Measurements from ENCODE around the gene DLG5.

Gene DLG5

DNA sequence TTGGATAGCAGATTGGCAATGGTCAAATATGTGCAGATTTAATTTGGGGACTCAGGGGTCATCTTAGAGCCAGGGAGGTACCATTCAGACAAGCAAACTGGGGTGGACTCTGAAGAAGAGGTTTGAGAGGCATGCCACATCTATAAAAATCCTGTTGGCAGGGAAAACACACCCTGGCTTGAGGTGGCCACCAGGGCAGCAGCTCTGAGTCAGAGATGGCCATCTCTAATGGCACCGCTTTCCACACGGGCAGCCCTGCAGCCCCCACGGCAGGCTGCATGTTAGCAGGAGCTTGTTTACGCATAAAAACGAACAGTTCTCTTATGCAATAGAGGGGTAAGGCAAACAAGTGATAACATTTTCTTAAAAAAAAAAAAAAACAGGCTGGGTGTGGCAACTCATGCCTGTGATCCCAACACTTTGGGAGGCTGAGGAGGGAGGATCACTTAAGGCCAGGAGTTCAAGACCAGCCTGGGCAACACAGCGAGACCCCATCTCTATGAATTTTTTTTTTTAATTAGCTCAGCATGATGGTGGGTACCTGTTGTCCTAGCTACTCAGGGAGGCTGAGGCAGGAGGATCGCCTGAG is 14.9 kb downstream of the DLG5 start:
- TF ChIP-seq, protein P1, sequence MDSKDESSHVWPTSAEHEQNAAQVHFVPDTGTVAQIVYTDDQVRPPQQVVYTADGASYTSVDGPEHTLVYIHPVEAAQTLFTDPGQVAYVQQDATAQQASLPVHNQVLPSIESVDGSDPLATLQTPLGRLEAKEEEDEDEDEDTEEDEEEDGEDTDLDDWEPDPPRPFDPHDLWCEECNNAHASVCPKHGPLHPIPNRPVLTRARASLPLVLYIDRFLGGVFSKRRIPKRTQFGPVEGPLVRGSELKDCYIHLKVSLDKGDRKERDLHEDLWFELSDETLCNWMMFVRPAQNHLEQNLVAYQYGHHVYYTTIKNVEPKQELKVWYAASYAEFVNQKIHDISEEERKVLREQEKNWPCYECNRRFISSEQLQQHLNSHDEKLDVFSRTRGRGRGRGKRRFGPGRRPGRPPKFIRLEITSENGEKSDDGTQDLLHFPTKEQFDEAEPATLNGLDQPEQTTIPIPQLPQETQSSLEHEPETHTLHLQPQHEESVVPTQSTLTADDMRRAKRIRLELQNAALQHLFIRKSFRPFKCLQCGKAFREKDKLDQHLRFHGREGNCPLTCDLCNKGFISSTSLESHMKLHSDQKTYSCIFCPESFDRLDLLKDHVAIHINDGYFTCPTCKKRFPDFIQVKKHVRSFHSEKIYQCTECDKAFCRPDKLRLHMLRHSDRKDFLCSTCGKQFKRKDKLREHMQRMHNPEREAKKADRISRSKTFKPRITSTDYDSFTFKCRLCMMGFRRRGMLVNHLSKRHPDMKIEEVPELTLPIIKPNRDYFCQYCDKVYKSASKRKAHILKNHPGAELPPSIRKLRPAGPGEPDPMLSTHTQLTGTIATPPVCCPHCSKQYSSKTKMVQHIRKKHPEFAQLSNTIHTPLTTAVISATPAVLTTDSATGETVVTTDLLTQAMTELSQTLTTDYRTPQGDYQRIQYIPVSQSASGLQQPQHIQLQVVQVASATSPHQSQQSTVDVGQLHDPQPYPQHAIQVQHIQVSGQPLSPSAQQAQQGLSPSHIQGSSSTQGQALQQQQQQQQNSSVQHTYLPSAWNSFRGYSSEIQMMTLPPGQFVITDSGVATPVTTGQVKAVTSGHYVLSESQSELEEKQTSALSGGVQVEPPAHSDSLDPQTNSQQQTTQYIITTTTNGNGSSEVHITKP (tag by site-specific recombination; IDR thresholded peaks at IDR 0.05): peak; percentile 78
- TF ChIP-seq, protein P2, sequence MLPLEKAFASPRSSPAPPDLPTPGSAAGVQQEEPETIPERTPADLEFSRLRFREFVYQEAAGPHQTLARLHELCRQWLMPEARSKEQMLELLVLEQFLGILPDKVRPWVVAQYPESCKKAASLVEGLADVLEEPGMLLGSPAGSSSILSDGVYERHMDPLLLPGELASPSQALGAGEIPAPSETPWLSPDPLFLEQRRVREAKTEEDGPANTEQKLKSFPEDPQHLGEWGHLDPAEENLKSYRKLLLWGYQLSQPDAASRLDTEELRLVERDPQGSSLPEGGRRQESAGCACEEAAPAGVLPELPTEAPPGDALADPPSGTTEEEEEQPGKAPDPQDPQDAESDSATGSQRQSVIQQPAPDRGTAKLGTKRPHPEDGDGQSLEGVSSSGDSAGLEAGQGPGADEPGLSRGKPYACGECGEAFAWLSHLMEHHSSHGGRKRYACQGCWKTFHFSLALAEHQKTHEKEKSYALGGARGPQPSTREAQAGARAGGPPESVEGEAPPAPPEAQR (tag by site-specific recombination; IDR thresholded peaks at IDR 0.05): no peak
- TF ChIP-seq WT1 (tag by site-specific recombination; IDR thresholded peaks at IDR 0.05): no peak
- TF ChIP-seq, protein P3, sequence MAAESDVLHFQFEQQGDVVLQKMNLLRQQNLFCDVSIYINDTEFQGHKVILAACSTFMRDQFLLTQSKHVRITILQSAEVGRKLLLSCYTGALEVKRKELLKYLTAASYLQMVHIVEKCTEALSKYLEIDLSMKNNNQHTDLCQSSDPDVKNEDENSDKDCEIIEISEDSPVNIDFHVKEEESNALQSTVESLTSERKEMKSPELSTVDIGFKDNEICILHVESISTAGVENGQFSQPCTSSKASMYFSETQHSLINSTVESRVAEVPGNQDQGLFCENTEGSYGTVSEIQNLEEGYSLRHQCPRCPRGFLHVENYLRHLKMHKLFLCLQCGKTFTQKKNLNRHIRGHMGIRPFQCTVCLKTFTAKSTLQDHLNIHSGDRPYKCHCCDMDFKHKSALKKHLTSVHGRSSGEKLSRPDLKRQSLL (tag by site-specific recombination; IDR thresholded peaks at IDR 0.05): no peak
- TF ChIP-seq, protein P4, sequence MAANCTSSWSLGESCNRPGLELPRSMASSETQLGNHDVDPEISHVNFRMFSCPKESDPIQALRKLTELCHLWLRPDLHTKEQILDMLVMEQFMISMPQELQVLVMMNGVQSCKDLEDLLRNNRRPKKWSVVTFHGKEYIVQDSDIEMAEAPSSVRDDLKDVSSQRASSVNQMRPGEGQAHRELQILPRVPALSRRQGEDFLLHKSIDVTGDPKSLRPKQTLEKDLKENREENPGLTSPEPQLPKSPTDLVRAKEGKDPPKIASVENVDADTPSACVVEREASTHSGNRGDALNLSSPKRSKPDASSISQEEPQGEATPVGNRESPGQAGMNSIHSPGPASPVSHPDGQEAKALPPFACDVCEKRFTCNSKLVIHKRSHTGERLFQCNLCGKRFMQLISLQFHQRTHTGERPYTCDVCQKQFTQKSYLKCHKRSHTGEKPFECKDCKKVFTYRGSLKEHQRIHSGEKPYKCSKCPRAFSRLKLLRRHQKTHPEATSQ (tag by site-specific recombination; IDR thresholded peaks at IDR 0.05): no peak
- TF ChIP-seq GLIS1 (tag by site-specific recombination; IDR thresholded peaks at IDR 0.05): 0 out of 2 replicates have a peak, but pooled peaks have one; percentile 15
- no peak for TF ChIP-seq ZNF184 (tag by site-specific recombination; IDR thresholded peaks at IDR 0.05)
- TF ChIP-seq ZNF555 (tag by site-specific recombination; conservative IDR thresholded peaks at IDR 0.05): no peak
- TF ChIP-seq ZNF211 (tag by site-specific recombination; IDR thresholded peaks at IDR 0.05; ENCODE audit: low read depth): no peak
- TF ChIP-seq ZBTB20 (tag by site-specific recombination; IDR thresholded peaks at IDR 0.05): no peak
- TF ChIP-seq, protein P5, sequence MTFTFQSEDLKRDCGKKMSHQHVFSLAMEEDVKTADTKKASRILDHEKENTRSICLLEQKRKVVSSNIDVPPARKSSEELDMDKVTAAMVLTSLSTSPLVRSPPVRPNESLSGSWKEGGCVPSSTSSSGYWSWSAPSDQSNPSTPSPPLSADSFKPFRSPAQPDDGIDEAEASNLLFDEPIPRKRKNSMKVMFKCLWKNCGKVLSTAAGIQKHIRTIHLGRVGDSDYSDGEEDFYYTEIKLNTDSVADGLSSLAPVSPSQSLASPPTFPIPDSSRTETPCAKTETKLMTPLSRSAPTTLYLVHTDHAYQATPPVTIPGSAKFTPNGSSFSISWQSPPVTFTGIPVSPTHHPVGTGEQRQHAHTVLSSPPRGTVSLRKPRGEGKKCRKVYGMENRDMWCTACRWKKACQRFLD (tag by site-specific recombination; IDR thresholded peaks at IDR 0.05): no peak
- TF ChIP-seq ZNF292 (tag by site-specific recombination; IDR thresholded peaks at IDR 0.05; ENCODE audit: borderline replicate concordance, low read depth): no peak
- TF ChIP-seq ZNF776 (tag by site-specific recombination; IDR thresholded peaks at IDR 0.05; ENCODE audit: borderline replicate concordance): no peak
- TF ChIP-seq, protein P6, sequence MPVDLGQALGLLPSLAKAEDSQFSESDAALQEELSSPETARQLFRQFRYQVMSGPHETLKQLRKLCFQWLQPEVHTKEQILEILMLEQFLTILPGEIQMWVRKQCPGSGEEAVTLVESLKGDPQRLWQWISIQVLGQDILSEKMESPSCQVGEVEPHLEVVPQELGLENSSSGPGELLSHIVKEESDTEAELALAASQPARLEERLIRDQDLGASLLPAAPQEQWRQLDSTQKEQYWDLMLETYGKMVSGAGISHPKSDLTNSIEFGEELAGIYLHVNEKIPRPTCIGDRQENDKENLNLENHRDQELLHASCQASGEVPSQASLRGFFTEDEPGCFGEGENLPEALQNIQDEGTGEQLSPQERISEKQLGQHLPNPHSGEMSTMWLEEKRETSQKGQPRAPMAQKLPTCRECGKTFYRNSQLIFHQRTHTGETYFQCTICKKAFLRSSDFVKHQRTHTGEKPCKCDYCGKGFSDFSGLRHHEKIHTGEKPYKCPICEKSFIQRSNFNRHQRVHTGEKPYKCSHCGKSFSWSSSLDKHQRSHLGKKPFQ (tag by site-specific recombination; IDR thresholded peaks at IDR 0.05): no peak
- TF ChIP-seq TRIM28 (IDR thresholded peaks at IDR 0.05; ENCODE audit: borderline replicate concordance, low read length): no peak
- POLR2A ChIA-PET: interaction anchor here (0.6 to 1.9 kb wide), 2 partner anchors 9 to 21 kb away, joined by 3 to 5 read pairs; no protein-coding TSS in a partner anchor
- H3K4me1 ChIP-seq (ENCODE audit: control insufficient read depth, insufficient read depth, low read length): peaks cover 4% of the 10 kb centered on the region; the same call in 1 of the 2 replicates

More for the DNA sequence above, 14.9 kb downstream of the DLG5 start:
- Histone ChIP-seq H3K9me3 (ENCODE audit: control insufficient read depth, insufficient read depth, low read depth, low read length) (no peaks in the 10 kb centered on the region), H3K4me3 (ENCODE audit: low read depth, low read length) (no peak overlapping the region), H3K36me3 (ENCODE audit: control insufficient read depth in 2 of 2, insufficient read depth in 1 of 2, low read length in 2 of 2) (no peaks in the 10 kb centered on the region; a peak in 1 of 3 replicates), H3K27ac (ENCODE audit: extremely low read depth, low read depth, low read length) (no peak overlapping the region)
- CTCF ChIA-PET: interaction anchor here (0.6 to 1.2 kb wide), 4 partner anchors 18 to 579 kb away, joined by 3 to 6 read pairs (median 4); no protein-coding TSS in a partner anchor

Measured in HEK293 (cell line).